HEK293 (cell line): ENCODE results near the gene AMZ1.
A peak's percentile ranks its signal among the peaks of the same experiment; 100 is the strongest.

Experiments used
- CTCF ChIA-PET: fragments of 350-600 bp; formaldehyde crosslinking; extraction: SDS; loops from one replicate; lab custom pipeline; 2021; ENCODE audit warnings: antibody characterized with exemption; lab: Yijun Ruan, JAX
- POLR2A ChIA-PET: fragments of 300-600 bp; formaldehyde crosslinking; extraction: SDS; loops from one replicate; lab custom pipeline; 2020; ENCODE audit warnings: antibody characterized with exemption, inconsistent platforms; lab: Yijun Ruan, JAX
- H3K27ac ChIP-seq: fragments of 200-500 bp; sonication (Bioruptor generic); 2 replicates; pipeline ENCODE4 v1.5.1; 2014; ENCODE audit warnings: low read depth, low read length, control low read depth, inconsistent platforms; ENCODE audit errors: extremely low read depth
- H3K36me3 ChIP-seq, 2 experiments: fragments of 200-500 bp in 1 of 2; sonication (Bioruptor generic) in 1 of 2; 1 replicate in 1 of 2; 2 replicates in 1 of 2; pipeline ENCODE4 v1.5.1; 2014 to 2017; ENCODE audit warnings: inconsistent platforms in 2 of 2, low read length in 2 of 2; ENCODE audit not compliant: control insufficient read depth in 2 of 2, insufficient read depth in 1 of 2
- H3K4me1 ChIP-seq: fragments of 200-500 bp; sonication (Bioruptor generic); 2 replicates; pipeline ENCODE4 v1.5.1; 2014; ENCODE audit warnings: mild to moderate bottlenecking, low read length, inconsistent platforms; ENCODE audit not compliant: control insufficient read depth, insufficient read depth
- H3K4me3 ChIP-seq: 2 replicates; pipeline ENCODE4 v1.5.1; 2011; ENCODE audit warnings: low read depth, mild to moderate bottlenecking, control low read depth, low read length, moderate library complexity
- H3K9me3 ChIP-seq: fragments of 200-500 bp; sonication (Bioruptor generic); 2 replicates; pipeline ENCODE4 v1.5.1; 2014; ENCODE audit warnings: low read depth, low read length, inconsistent platforms; ENCODE audit not compliant: control insufficient read depth, insufficient read depth
- BCL11B ChIP-seq: fragments of 450-650 bp; formaldehyde crosslinking; IDR thresholded peaks from 2 replicates; pipeline ENCODE4 v1.5.1; 2016; ENCODE audit warnings: low read depth, missing biosample characterization, missing genetic modification characterization
- KLF16 ChIP-seq: fragments of 450-650 bp; formaldehyde crosslinking; IDR thresholded peaks from 2 replicates; pipeline ENCODE4 v1.5.1; 2017; ENCODE audit warnings: missing biosample characterization, missing genetic modification characterization
- KLF9 ChIP-seq: fragments of 450-650 bp; formaldehyde crosslinking; IDR thresholded peaks from 2 replicates; pipeline ENCODE4 v1.5.1; 2016; ENCODE audit warnings: missing biosample characterization, missing genetic modification characterization, low read depth
- OSR2 ChIP-seq: fragments of 450-650 bp; formaldehyde crosslinking; IDR thresholded peaks from 2 replicates; pipeline ENCODE4 v1.5.1; 2016; ENCODE audit warnings: missing biosample characterization, missing genetic modification characterization
- ZFP3 ChIP-seq: fragments of 450-650 bp; formaldehyde crosslinking; IDR thresholded peaks from 2 replicates; pipeline ENCODE4 v1.5.1; 2016; ENCODE audit warnings: low read depth, missing biosample characterization, missing genetic modification characterization
- ZFP69B ChIP-seq: fragments of 450-650 bp; formaldehyde crosslinking; IDR thresholded peaks from 2 replicates; pipeline ENCODE4 v1.5.1; 2016; ENCODE audit warnings: missing biosample characterization, missing genetic modification characterization
- ZNF121 ChIP-seq: fragments of 450-650 bp; formaldehyde crosslinking; IDR thresholded peaks from 2 replicates; pipeline ENCODE4 v1.5.1; 2016; ENCODE audit warnings: missing biosample characterization, missing genetic modification characterization
- ZNF146 ChIP-seq: fragments of 450-650 bp; formaldehyde crosslinking; IDR thresholded peaks from 2 replicates; pipeline ENCODE4 v1.5.1; 2016; ENCODE audit warnings: missing biosample characterization, missing genetic modification characterization
- ZNF155 ChIP-seq: fragments of 450-650 bp; formaldehyde crosslinking; IDR thresholded peaks from 2 replicates; pipeline ENCODE4 v1.5.1; 2016; ENCODE audit warnings: missing biosample characterization, missing genetic modification characterization
- ZNF214 ChIP-seq: fragments of 450-650 bp; formaldehyde crosslinking; IDR thresholded peaks from 2 replicates; pipeline ENCODE4 v1.5.1; 2017; ENCODE audit warnings: missing biosample characterization, mild to moderate bottlenecking, missing genetic modification characterization, borderline replicate concordance
- ZNF223 ChIP-seq: fragments of 450-650 bp; formaldehyde crosslinking; IDR thresholded peaks from 2 replicates; pipeline ENCODE4 v1.5.1; 2016; ENCODE audit warnings: missing biosample characterization, missing genetic modification characterization
- ZNF521 ChIP-seq: fragments of 450-650 bp; formaldehyde crosslinking; IDR thresholded peaks from 2 replicates; pipeline ENCODE4 v1.5.1; 2017; ENCODE audit warnings: missing biosample characterization, mild to moderate bottlenecking, missing genetic modification characterization
- ZNF585B ChIP-seq: fragments of 450-650 bp; formaldehyde crosslinking; IDR thresholded peaks from 2 replicates; pipeline ENCODE4 v1.5.1; 2016; ENCODE audit warnings: missing biosample characterization, missing genetic modification characterization
- ZNF600 ChIP-seq: fragments of 450-650 bp; formaldehyde crosslinking; IDR thresholded peaks from 2 replicates; pipeline ENCODE4 v1.5.1; 2016; ENCODE audit warnings: missing biosample characterization, missing genetic modification characterization
- ZNF623 ChIP-seq: fragments of 450-650 bp; formaldehyde crosslinking; IDR thresholded peaks from 2 replicates; pipeline ENCODE4 v1.5.1; 2016; ENCODE audit warnings: missing biosample characterization, missing genetic modification characterization
- ZNF629 ChIP-seq: fragments of 450-650 bp; formaldehyde crosslinking; IDR thresholded peaks from 2 replicates; pipeline ENCODE4 v1.5.1; 2017; ENCODE audit warnings: missing biosample characterization, missing genetic modification characterization
- ZNF654 ChIP-seq: fragments of 450-650 bp; formaldehyde crosslinking; IDR thresholded peaks from 2 replicates; pipeline ENCODE4 v1.5.1; 2016; ENCODE audit warnings: low read depth, missing biosample characterization, missing genetic modification characterization
- ZNF664 ChIP-seq: fragments of 450-650 bp; formaldehyde crosslinking; IDR thresholded peaks from 2 replicates; pipeline ENCODE4 v1.5.1; 2016; ENCODE audit warnings: missing biosample characterization, missing genetic modification characterization
- ZNF677 ChIP-seq: fragments of 450-650 bp; IDR thresholded peaks from 2 replicates; pipeline ENCODE4 v1.5.0; 2018; ENCODE audit warnings: missing biosample characterization, mild to moderate bottlenecking, missing genetic modification characterization, moderate library complexity
- ZNF785 ChIP-seq: fragments of 450-650 bp; formaldehyde crosslinking; IDR thresholded peaks from 2 replicates; pipeline ENCODE4 v1.5.1; 2016; ENCODE audit warnings: missing biosample characterization, missing genetic modification characterization
- ZNF792 ChIP-seq: fragments of 450-650 bp; formaldehyde crosslinking; IDR thresholded peaks from 2 replicates; pipeline ENCODE4 v1.5.1; 2016; ENCODE audit warnings: missing biosample characterization, missing genetic modification characterization
- TF ChIP-seq, protein P1 (sequence below): fragments of 450-650 bp; formaldehyde crosslinking; IDR thresholded peaks from 2 replicates; pipeline ENCODE4 v1.5.1; 2016; ENCODE audit warnings: missing biosample characterization, missing genetic modification characterization
- TF ChIP-seq, protein P2 (sequence below): fragments of 450-650 bp; formaldehyde crosslinking; IDR thresholded peaks from 2 replicates; pipeline ENCODE4 v1.5.1; 2016; ENCODE audit warnings: missing biosample characterization, missing genetic modification characterization
- TF ChIP-seq, protein P3 (sequence below): fragments of 450-650 bp; formaldehyde crosslinking; IDR thresholded peaks from 2 replicates; pipeline ENCODE4 v1.5.1; 2016; ENCODE audit warnings: missing biosample characterization, missing genetic modification characterization
- TF ChIP-seq, protein P4 (sequence below): fragments of 450-650 bp; formaldehyde crosslinking; IDR thresholded peaks from 2 replicates; pipeline ENCODE4 v1.5.1; 2016; ENCODE audit warnings: missing biosample characterization, missing genetic modification characterization
- TF ChIP-seq, protein P5 (sequence below): fragments of 450-650 bp; formaldehyde crosslinking; IDR thresholded peaks from 2 replicates; pipeline ENCODE4 v1.5.0; 2017; ENCODE audit warnings: missing biosample characterization, missing genetic modification characterization, borderline replicate concordance

AMZ1 gene

DNA sequence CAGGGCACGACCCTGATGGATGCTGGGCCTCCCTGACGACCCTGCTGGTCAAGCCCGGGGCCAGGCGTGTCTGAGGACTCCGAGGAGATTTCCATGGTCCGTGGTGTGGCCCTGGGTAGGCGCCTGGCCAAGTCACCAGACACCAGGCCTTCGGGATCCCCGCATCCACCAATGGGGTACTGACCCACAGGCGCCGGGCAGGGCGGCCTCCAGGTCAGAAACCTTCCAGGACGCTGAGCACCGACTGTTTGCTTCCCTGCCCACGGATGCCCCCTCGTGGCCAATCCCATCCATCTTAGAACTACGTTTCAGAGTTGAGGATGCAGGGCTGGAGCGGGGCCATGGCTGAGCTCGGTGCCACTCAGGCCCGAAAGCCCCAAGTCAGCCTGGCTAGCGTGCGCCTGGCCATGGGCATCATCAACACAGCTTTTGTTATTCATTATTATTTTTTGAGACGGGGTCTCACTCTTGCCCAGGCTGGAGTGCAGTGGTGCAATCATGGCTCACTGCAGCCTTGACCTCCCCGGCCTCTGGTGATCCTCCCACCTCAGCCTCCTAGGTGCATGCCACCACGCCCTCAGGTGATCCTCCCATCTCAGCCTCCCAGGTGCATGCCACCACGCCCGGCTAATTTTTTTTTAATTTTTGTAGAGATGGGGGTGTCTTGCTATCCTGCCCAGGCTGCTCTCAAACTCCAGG lies 7.1 kb upstream of the AMZ1 start (continued):
- TF ChIP-seq ZNF654 (tag by site-specific recombination): peak; percentile 58
- TF ChIP-seq ZNF121: no peak
- TF ChIP-seq ZNF677: no peak
- TF ChIP-seq KLF9: no peak
- TF ChIP-seq ZNF521 (tag by site-specific recombination): no peak
- no peak for TF ChIP-seq ZFP69B (tag by site-specific recombination)
- peak; percentile 84; the same call in 1 of the 2 replicates for TF ChIP-seq ZNF792 (tag by site-specific recombination)
- TF ChIP-seq ZNF629: no peak
- TF ChIP-seq, protein P1, sequence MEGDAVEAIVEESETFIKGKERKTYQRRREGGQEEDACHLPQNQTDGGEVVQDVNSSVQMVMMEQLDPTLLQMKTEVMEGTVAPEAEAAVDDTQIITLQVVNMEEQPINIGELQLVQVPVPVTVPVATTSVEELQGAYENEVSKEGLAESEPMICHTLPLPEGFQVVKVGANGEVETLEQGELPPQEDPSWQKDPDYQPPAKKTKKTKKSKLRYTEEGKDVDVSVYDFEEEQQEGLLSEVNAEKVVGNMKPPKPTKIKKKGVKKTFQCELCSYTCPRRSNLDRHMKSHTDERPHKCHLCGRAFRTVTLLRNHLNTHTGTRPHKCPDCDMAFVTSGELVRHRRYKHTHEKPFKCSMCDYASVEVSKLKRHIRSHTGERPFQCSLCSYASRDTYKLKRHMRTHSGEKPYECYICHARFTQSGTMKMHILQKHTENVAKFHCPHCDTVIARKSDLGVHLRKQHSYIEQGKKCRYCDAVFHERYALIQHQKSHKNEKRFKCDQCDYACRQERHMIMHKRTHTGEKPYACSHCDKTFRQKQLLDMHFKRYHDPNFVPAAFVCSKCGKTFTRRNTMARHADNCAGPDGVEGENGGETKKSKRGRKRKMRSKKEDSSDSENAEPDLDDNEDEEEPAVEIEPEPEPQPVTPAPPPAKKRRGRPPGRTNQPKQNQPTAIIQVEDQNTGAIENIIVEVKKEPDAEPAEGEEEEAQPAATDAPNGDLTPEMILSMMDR (tag by site-specific recombination): peak; percentile 50
- TF ChIP-seq BCL11B: no peak
- no peak for TF ChIP-seq ZNF146 (tag by site-specific recombination)
- TF ChIP-seq, all 188 proteins: peak for 4

DNA sequence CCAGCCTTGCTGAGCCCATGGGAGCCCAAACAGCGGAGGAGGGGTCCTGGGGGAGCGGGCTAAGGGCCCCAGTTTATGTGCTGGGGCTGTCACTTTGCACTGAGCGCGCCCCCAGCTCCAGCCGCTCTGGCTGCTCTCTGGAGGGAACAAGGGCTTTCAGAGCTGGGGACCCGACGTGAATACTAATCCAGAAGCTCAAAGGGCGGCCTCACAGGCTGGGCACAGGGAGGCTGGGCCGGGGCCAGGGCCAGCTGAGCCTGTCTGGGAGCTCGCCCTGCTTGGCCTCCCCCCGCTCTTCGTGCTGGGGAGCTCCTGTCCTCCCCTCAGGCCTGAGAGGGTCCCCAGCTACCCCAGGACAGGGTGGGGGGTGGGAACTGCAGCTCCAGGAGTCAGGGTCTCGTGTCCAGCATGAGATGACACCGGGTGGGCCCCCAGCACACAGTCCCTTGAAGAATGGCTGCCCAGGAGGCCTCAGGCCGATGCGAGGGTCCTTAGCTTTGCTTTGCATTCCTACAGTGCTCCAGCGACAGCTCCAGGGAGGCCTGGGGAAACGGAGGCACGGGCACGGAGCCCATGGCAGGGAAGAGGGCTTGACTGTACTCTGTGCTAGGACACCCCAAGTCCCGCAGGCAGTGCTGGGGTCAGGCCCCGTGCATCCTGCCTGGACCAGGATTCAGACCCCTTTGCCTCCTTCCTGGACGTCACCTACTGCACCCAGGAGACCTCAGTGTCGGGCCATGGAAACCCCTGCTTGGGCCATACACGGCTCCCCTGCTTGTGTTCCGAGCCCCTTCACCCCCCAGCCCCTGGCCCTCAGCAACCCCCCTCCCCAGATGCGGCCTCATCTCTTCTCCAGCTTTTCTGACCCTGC lies 5.8 kb upstream of the AMZ1 start:
- H3K4me3 ChIP-seq: no peak overlapping the region
- CTCF ChIA-PET: interaction anchor here (0.6 to 5.8 kb wide), 7 partner anchors 11 to 1099 kb away, joined by 3 to 27 read pairs (median 4); no protein-coding TSS in a partner anchor
- TF ChIP-seq ZNF785 (tag by site-specific recombination): no peak
- no peak for TF ChIP-seq ZNF600 (tag by site-specific recombination)
- TF ChIP-seq KLF16 (tag by site-specific recombination): no peak
- TF ChIP-seq, protein P2, sequence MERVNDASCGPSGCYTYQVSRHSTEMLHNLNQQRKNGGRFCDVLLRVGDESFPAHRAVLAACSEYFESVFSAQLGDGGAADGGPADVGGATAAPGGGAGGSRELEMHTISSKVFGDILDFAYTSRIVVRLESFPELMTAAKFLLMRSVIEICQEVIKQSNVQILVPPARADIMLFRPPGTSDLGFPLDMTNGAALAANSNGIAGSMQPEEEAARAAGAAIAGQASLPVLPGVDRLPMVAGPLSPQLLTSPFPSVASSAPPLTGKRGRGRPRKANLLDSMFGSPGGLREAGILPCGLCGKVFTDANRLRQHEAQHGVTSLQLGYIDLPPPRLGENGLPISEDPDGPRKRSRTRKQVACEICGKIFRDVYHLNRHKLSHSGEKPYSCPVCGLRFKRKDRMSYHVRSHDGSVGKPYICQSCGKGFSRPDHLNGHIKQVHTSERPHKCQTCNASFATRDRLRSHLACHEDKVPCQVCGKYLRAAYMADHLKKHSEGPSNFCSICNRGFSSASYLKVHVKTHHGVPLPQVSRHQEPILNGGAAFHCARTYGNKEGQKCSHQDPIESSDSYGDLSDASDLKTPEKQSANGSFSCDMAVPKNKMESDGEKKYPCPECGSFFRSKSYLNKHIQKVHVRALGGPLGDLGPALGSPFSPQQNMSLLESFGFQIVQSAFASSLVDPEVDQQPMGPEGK: no peak
- TF ChIP-seq, protein P3, sequence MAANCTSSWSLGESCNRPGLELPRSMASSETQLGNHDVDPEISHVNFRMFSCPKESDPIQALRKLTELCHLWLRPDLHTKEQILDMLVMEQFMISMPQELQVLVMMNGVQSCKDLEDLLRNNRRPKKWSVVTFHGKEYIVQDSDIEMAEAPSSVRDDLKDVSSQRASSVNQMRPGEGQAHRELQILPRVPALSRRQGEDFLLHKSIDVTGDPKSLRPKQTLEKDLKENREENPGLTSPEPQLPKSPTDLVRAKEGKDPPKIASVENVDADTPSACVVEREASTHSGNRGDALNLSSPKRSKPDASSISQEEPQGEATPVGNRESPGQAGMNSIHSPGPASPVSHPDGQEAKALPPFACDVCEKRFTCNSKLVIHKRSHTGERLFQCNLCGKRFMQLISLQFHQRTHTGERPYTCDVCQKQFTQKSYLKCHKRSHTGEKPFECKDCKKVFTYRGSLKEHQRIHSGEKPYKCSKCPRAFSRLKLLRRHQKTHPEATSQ (tag by site-specific recombination): no peak
- no peak for TF ChIP-seq ZNF223 (tag by site-specific recombination)
- no peak for TF ChIP-seq ZNF623 (tag by site-specific recombination)
- TF ChIP-seq ZFP3: no peak
- TF ChIP-seq, protein P4, sequence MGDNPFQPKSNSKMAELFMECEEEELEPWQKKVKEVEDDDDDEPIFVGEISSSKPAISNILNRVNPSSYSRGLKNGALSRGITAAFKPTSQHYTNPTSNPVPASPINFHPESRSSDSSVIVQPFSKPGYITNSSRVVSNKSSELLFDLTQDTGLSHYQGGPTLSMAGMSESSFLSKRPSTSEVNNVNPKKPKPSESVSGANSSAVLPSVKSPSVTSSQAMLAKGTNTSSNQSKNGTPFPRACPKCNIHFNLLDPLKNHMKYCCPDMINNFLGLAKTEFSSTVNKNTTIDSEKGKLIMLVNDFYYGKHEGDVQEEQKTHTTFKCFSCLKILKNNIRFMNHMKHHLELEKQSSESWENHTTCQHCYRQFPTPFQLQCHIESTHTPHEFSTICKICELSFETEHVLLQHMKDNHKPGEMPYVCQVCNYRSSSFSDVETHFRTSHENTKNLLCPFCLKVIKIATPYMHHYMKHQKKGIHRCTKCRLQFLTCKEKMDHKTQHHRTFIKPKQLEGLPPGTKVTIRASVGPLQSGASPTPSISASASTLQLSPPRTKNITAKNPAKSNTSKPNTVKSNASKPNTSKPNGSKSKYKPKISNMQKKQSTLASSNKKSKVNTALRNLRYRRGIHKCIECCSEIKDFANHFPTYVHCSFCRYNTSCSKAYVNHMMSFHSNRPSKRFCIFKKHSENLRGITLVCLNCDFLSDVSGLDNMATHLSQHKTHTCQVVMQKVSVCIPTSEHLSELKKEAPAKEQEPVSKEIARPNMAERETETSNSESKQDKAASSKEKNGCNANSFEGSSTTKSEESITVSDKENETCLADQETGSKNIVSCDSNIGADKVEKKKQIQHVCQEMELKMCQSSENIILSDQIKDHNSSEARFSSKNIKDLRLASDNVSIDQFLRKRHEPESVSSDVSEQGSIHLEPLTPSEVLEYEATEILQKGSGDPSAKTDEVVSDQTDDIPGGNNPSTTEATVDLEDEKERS (tag by site-specific recombination): no peak
- TF ChIP-seq ZNF214 (tag by site-specific recombination): no peak
- TF ChIP-seq ZNF155: no peak
- TF ChIP-seq OSR2 (tag by site-specific recombination): no peak
- TF ChIP-seq, protein P5, sequence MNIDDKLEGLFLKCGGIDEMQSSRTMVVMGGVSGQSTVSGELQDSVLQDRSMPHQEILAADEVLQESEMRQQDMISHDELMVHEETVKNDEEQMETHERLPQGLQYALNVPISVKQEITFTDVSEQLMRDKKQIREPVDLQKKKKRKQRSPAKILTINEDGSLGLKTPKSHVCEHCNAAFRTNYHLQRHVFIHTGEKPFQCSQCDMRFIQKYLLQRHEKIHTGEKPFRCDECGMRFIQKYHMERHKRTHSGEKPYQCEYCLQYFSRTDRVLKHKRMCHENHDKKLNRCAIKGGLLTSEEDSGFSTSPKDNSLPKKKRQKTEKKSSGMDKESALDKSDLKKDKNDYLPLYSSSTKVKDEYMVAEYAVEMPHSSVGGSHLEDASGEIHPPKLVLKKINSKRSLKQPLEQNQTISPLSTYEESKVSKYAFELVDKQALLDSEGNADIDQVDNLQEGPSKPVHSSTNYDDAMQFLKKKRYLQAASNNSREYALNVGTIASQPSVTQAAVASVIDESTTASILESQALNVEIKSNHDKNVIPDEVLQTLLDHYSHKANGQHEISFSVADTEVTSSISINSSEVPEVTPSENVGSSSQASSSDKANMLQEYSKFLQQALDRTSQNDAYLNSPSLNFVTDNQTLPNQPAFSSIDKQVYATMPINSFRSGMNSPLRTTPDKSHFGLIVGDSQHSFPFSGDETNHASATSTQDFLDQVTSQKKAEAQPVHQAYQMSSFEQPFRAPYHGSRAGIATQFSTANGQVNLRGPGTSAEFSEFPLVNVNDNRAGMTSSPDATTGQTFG: no peak
- TF ChIP-seq ZNF664 (tag by site-specific recombination): no peak
- no peak for TF ChIP-seq ZNF585B
- TF ChIP-seq, all 188 proteins: peak for 0
- POLR2A ChIA-PET: no interaction called here
- Histone ChIP-seq H3K4me1 (no peaks in the 10 kb centered on the region), H3K27ac (no peak overlapping the region), H3K36me3 (no peaks in the 10 kb centered on the region), H3K9me3 (no peaks in the 10 kb centered on the region)
